ENCODE data around the gene GJC1.

DNA sequence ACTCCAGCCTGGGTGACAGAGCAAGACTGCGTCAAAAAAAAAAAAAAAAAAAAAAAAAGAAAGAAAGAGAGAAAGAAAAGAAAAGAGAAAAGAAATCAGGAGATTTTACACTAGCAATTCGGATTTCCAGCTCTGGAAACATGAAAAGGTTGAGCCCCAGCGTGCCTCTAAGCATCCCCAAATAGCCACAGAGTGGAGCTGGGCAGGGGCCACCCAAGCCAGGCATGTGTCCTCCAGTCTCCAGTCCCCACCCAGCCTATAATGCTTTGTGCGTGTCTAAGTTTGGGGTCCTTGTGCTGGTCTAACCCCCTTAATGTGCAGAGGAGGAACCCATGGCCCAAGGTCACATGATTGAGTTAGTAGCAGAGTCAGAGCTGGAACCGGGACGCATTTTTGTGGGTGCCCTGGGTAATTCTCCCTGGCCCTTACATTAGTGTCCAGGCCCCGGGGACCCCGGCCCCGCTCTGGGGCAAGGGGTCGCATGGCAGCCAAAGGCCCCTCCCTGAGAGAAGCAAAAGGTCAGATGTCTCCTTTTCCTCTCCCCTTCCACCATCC, 51.4 kb downstream of the GJC1 start:
- TF ChIP-seq, protein P1, sequence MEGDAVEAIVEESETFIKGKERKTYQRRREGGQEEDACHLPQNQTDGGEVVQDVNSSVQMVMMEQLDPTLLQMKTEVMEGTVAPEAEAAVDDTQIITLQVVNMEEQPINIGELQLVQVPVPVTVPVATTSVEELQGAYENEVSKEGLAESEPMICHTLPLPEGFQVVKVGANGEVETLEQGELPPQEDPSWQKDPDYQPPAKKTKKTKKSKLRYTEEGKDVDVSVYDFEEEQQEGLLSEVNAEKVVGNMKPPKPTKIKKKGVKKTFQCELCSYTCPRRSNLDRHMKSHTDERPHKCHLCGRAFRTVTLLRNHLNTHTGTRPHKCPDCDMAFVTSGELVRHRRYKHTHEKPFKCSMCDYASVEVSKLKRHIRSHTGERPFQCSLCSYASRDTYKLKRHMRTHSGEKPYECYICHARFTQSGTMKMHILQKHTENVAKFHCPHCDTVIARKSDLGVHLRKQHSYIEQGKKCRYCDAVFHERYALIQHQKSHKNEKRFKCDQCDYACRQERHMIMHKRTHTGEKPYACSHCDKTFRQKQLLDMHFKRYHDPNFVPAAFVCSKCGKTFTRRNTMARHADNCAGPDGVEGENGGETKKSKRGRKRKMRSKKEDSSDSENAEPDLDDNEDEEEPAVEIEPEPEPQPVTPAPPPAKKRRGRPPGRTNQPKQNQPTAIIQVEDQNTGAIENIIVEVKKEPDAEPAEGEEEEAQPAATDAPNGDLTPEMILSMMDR (IDR thresholded peaks at IDR 0.05), result no peak
- TF ChIP-seq POLR2A (IDR thresholded peaks at IDR 0.05), result no peak

Measured in esophagus squamous epithelium (tissue), 4 donors.